Amniotic stem cell (primary cell): ENCODE measurements around the gene PJA1.

ENCODE experiments used
- DNase-seq: peaks from one replicate; lab custom pipeline; 2025; lab: John Stamatoyannopoulos, UW

The PJA1 gene

GRCh38 chrX:69165087-69165651 lies at the start of gene PJA1:
TSS of gene PJA1 (minus strand) at chrX:69165453. CDS start at chrX:69163073, 2,380 bp downstream.
- peak; percentile 9 for DNase-seq

GRCh38 chrX:69214463-69214862 lies 49.2 kb upstream of the PJA1 start:
- no peak for DNase-seq

GRCh38 chrX:69211701-69212100 lies 46.4 kb upstream of the PJA1 start:
- DNase-seq: no peak

GRCh38 chrX:69210581-69210980 lies 45.3 kb upstream of the PJA1 start:
- DNase-seq: no peak

GRCh38 chrX:69207216-69207615 lies 42.0 kb upstream of the PJA1 start:
- DNase-seq: no peak

- DNase-seq: no peak
Measured at GRCh38 chrX:69203638-69204037, 38.4 kb upstream of the PJA1 start.

- DNase-seq: no peak
Measured at GRCh38 chrX:69197690-69198089, 32.4 kb upstream of the PJA1 start.

GRCh38 chrX:69196666-69197065 lies 31.4 kb upstream of the PJA1 start:
- no peak for DNase-seq

- DNase-seq: no peak
Measured at GRCh38 chrX:69195810-69196209, 30.6 kb upstream of the PJA1 start.

GRCh38 chrX:69195192-69195591 lies 29.9 kb upstream of the PJA1 start:
- DNase-seq: no peak

GRCh38 chrX:69192603-69193002 lies 27.4 kb upstream of the PJA1 start:
- no peak for DNase-seq

GRCh38 chrX:69189576-69190371 lies 24.5 kb upstream of the PJA1 start:
- DNase-seq: no peak

GRCh38 chrX:69186651-69187050 lies 21.4 kb upstream of the PJA1 start:
- DNase-seq: no peak

- no peak for DNase-seq
Measured at GRCh38 chrX:69185886-69186285, 20.6 kb upstream of the PJA1 start.

- no peak for DNase-seq
Measured at GRCh38 chrX:69185141-69185540, 19.9 kb upstream of the PJA1 start.

- DNase-seq: no peak
Measured at GRCh38 chrX:69182818-69183380, 17.6 kb upstream of the PJA1 start.

GRCh38 chrX:69179380-69179911 lies 14.2 kb upstream of the PJA1 start:
- DNase-seq: no peak

GRCh38 chrX:69178592-69178991 lies 13.3 kb upstream of the PJA1 start:
- DNase-seq: no peak

GRCh38 chrX:69177511-69178162 lies 12.4 kb upstream of the PJA1 start:
- no peak for DNase-seq

GRCh38 chrX:69176053-69176452 lies 10.8 kb upstream of the PJA1 start:
- DNase-seq: no peak

- DNase-seq: no peak
Measured at GRCh38 chrX:69173906-69174305, 8.7 kb upstream of the PJA1 start.

GRCh38 chrX:69172937-69173336 lies 7.7 kb upstream of the PJA1 start:
- DNase-seq: no peak

GRCh38 chrX:69170319-69170718 lies 5.1 kb upstream of the PJA1 start:
- no peak for DNase-seq
